ENCODE data around the gene RUNX1. TPM values are rescaled to one million over a fixed set of nuclear protein-coding genes. Genes with fewer than 3 reads are reported as not detected.

The RUNX1 gene
- total RNA-seq, 1 experiment from 2014 or later: 0.52 TPM

- CTCF ChIA-PET: no interaction called here
These were observed 208.4 kb downstream of the RUNX1 start for GRCh38 chr21:34840693-34841092.

GRCh38 chr21:34838956-34839820 lies 209.9 kb downstream of the RUNX1 start:
- intact Hi-C loops (cut with micrococcal nuclease; ENCODE audit: unreplicated experiment): no loop called here
- Histone ChIP-seq H3K27ac (ENCODE audit: low read depth, low read length, poor library complexity, severe bottlenecking) (no peak overlapping the region), H3K27me3 (replicated peaks; ENCODE audit: insufficient read depth, low read depth, low read length, poor library complexity) (peaks cover 8% of the 10 kb centered on the region), H3K4me1 (ENCODE audit: insufficient read depth, low read length, poor library complexity, severe bottlenecking) (no peaks in the 10 kb centered on the region), H3K4me3 (ENCODE audit: low read depth, low read length, poor library complexity, severe bottlenecking) (no peak overlapping the region), H3K36me3 (ENCODE audit: insufficient read depth, low read length, poor library complexity, severe bottlenecking) (no peaks in the 10 kb centered on the region), H3K9me3 (ENCODE audit: low read depth, low read length, poor library complexity, severe bottlenecking) (no peaks in the 10 kb centered on the region)
- no peak for TF ChIP-seq CTCF (conservative IDR thresholded peaks at IDR 0.05; ENCODE audit: low read depth, low read length)
- no peak for TF ChIP-seq EZH2 (IDR thresholded peaks at IDR 0.05; ENCODE audit: borderline replicate concordance, low read depth, low read length, poor library complexity, severe bottlenecking)
- no peak for DNase-seq (ENCODE audit: low spot score)
- CTCF ChIA-PET: no interaction called here
- BruUV-seq (replicated peaks): no TSS peak
- POLR2A ChIA-PET (ENCODE audit: low non-redundant PET): no interaction called here

More at GRCh38 chr21:34840693-34841092, 208.4 kb downstream of the RUNX1 start:
- TF ChIP-seq CTCF (conservative IDR thresholded peaks at IDR 0.05; ENCODE audit: low read depth, low read length) (no peak), EZH2 (IDR thresholded peaks at IDR 0.05; ENCODE audit: borderline replicate concordance, low read depth, low read length, poor library complexity, severe bottlenecking) (no peak)
- Histone ChIP-seq H3K27me3 (replicated peaks; ENCODE audit: insufficient read depth, low read depth, low read length, poor library complexity) (peaks cover 8% of the 10 kb centered on the region), H3K9me3 (ENCODE audit: low read depth, low read length, poor library complexity, severe bottlenecking) (no peaks in the 10 kb centered on the region), H3K27ac (ENCODE audit: low read depth, low read length, poor library complexity, severe bottlenecking) (no peak overlapping the region), H3K4me1 (ENCODE audit: insufficient read depth, low read length, poor library complexity, severe bottlenecking) (no peaks in the 10 kb centered on the region), H3K4me3 (ENCODE audit: low read depth, low read length, poor library complexity, severe bottlenecking) (no peak overlapping the region), H3K36me3 (ENCODE audit: insufficient read depth, low read length, poor library complexity, severe bottlenecking) (no peaks in the 10 kb centered on the region)
- no peak for DNase-seq (ENCODE audit: low spot score)
- intact Hi-C loops (cut with micrococcal nuclease; ENCODE audit: unreplicated experiment): no loop called here
- POLR2A ChIA-PET (ENCODE audit: low non-redundant PET): no interaction called here
- BruUV-seq (replicated peaks): no TSS peak

DNA sequence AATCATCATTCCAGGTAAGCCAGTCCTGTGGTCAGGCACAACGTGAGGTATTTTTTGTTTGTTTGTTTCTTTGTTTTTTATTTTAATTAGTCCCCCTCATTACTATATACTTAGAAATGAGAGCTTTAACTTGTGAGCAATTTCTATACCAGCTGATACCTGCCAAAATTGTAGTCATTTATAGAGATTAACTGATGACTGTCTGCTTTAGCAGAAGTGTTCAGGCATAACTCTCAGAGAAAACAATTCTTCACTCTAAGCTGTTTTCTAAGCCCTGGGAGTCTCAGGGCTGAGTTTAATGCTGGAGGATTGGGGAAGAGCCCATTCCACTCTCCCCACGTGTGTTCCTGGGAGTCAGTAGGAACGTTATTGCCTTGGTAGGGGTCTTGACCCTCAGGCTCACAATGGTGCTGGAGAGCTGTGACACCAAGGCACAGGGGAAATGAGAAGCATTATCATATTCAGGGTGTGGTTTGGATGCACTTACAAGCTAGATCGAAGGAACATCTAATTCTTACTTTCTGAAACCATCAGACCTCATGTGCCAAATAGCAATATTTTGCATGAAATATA lies 212.1 kb downstream of the RUNX1 start:
- Histone ChIP-seq H3K27me3 (replicated peaks; ENCODE audit: insufficient read depth, low read depth, low read length, poor library complexity) (peaks cover 11% of the 10 kb centered on the region), H3K36me3 (ENCODE audit: insufficient read depth, low read length, poor library complexity, severe bottlenecking) (no peaks in the 10 kb centered on the region), H3K4me3 (ENCODE audit: low read depth, low read length, poor library complexity, severe bottlenecking) (no peak overlapping the region), H3K27ac (ENCODE audit: low read depth, low read length, poor library complexity, severe bottlenecking) (no peak overlapping the region), H3K9me3 (ENCODE audit: low read depth, low read length, poor library complexity, severe bottlenecking) (no peaks in the 10 kb centered on the region), H3K4me1 (ENCODE audit: insufficient read depth, low read length, poor library complexity, severe bottlenecking) (no peaks in the 10 kb centered on the region)
- CTCF ChIA-PET: no interaction called here
- no TSS peak for BruUV-seq (replicated peaks)
- DNase-seq (ENCODE audit: low spot score): no peak
- POLR2A ChIA-PET (ENCODE audit: low non-redundant PET): no interaction called here
- TF ChIP-seq EZH2 (IDR thresholded peaks at IDR 0.05; ENCODE audit: borderline replicate concordance, low read depth, low read length, poor library complexity, severe bottlenecking) (no peak), CTCF (conservative IDR thresholded peaks at IDR 0.05; ENCODE audit: low read depth, low read length) (no peak)
- intact Hi-C loops (cut with micrococcal nuclease; ENCODE audit: unreplicated experiment): no loop called here

Data from A673 (cell line).